Osteoblast (primary cell): ENCODE data around the gene PFKP. TPM values are rescaled to one million over a fixed set of nuclear protein-coding genes. Genes with fewer than 3 reads are reported as not detected.

Source experiments
- DNase-seq: peaks from one replicate; pipeline ENCODE4 v3.0.0; 2011; ENCODE audit warnings: low spot score, mixed read lengths; ENCODE audit not compliant: insufficient read length; ENCODE audit errors: missing footprints
- H2AFZ ChIP-seq: 2 replicates; pipeline ENCODE4 v1.6.0; 2011; ENCODE audit warnings: mild to moderate bottlenecking, low read length
- H3K27ac ChIP-seq: 2 replicates; pipeline ENCODE4 v1.5.1; 2011; ENCODE audit warnings: mild to moderate bottlenecking, low read depth, low read length, moderate library complexity
- H3K27me3 ChIP-seq: 2 replicates; pipeline ENCODE4 v1.6.0; 2012; ENCODE audit warnings: mild to moderate bottlenecking, control low read depth, inconsistent platforms, low read length, moderate library complexity; ENCODE audit not compliant: insufficient read depth
- H3K36me3 ChIP-seq: 2 replicates; pipeline ENCODE4 v1.5.1; 2011; ENCODE audit warnings: mild to moderate bottlenecking, low read length, control low read depth, moderate library complexity; ENCODE audit not compliant: insufficient read depth
- H3K4me1 ChIP-seq: 2 replicates; pipeline ENCODE4 v1.5.1; 2011; ENCODE audit warnings: mild to moderate bottlenecking, low read length, control low read depth, moderate library complexity; ENCODE audit not compliant: insufficient read depth
- H3K4me2 ChIP-seq: 2 replicates; pipeline ENCODE4 v1.6.0; 2011; ENCODE audit warnings: mild to moderate bottlenecking, low read length; ENCODE audit not compliant: insufficient read depth
- H3K4me3 ChIP-seq: fragments of 200-600 bp; sonication (generic); 3 replicates; pipeline ENCODE4 v1.5.1; 2012; ENCODE audit warnings: mild to moderate bottlenecking, low read length, inconsistent platforms; ENCODE audit not compliant: insufficient read depth
- H3K79me2 ChIP-seq: 2 replicates; pipeline ENCODE4 v1.6.0; 2012; ENCODE audit warnings: mild to moderate bottlenecking, low read length, control low read depth, inconsistent platforms; ENCODE audit not compliant: insufficient read depth
- H3K9me3 ChIP-seq: 2 replicates; pipeline ENCODE4 v1.5.1; 2011; ENCODE audit warnings: low read depth, low read length, control low read depth
- H4K20me1 ChIP-seq: 2 replicates; pipeline ENCODE4 v1.6.0; 2012; ENCODE audit warnings: mild to moderate bottlenecking, low read length, control low read depth; ENCODE audit not compliant: insufficient read depth
- total RNA-seq: library from RNA; depleted of rRNA; stranded (reverse); fragments of >200 nt; gene quantifications from 2 replicates; pipeline ENCODE4 v1.2.3, GENCODE V29; 2012
- TF ChIP-seq, protein P1 (sequence below): IDR thresholded peaks from 2 replicates; pipeline ENCODE4 v1.5.1; 2011; ENCODE audit warnings: mild to moderate bottlenecking, low read depth, low read length, moderate library complexity; ENCODE audit errors: extremely low read depth

PFKP gene
- total RNA-seq, 1 donor, result 80.0 TPM

DNA sequence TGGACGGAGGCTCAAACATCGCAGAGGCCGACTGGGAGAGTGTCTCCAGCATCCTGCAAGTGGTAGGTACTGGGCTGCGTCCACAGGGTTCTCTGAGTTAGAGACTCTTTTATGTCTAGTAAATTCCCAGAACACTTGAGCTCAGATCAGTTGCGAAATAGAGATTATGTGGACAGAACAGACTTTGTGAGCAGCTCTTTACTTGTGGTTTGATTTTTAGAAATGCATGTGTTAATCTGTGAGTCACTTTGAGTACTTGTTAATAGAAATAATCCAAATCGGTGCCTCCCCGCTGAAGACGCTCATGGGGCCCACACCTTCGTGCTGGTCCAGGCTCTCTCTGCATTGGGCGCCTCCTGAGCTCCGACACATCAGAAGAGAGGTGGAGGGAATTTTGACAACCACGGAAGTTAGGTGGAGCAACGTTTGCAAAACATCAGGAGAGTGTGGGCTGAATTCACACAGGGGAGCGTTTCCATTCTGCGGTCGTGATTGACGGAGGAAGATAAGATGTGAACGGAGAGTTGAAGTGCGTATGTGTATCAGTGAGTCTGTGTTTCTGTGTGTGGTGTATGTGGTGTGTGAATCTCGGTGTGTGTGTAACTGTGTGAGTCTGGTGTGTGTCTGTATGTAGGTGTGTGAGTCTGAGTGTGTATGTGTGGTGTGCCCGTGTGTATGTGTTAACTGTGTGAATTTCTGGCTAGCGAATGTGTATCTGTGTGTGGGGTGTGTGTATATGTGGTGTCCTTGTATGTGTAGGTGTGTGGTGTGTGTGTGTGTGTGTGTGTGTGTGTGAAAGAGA, 32.1 kb downstream of the PFKP start:
- no peak for DNase-seq
- Histone ChIP-seq H3K27ac (peak overlapping the region; percentile 53), H2AFZ (no peak overlapping the region), H3K4me2 (peak overlapping the region; percentile 8), H3K9me3 (no peaks in the 10 kb centered on the region), H3K36me3 (peaks cover 37% of the 10 kb centered on the region), H3K4me1 (peaks cover 35% of the 10 kb centered on the region), H3K4me3 (no peak overlapping the region), H4K20me1 (no peaks in the 10 kb centered on the region), H3K27me3 (no peaks in the 10 kb centered on the region), H3K79me2 (peaks cover 57% of the 10 kb centered on the region)
- TF ChIP-seq, protein P1, sequence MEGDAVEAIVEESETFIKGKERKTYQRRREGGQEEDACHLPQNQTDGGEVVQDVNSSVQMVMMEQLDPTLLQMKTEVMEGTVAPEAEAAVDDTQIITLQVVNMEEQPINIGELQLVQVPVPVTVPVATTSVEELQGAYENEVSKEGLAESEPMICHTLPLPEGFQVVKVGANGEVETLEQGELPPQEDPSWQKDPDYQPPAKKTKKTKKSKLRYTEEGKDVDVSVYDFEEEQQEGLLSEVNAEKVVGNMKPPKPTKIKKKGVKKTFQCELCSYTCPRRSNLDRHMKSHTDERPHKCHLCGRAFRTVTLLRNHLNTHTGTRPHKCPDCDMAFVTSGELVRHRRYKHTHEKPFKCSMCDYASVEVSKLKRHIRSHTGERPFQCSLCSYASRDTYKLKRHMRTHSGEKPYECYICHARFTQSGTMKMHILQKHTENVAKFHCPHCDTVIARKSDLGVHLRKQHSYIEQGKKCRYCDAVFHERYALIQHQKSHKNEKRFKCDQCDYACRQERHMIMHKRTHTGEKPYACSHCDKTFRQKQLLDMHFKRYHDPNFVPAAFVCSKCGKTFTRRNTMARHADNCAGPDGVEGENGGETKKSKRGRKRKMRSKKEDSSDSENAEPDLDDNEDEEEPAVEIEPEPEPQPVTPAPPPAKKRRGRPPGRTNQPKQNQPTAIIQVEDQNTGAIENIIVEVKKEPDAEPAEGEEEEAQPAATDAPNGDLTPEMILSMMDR, result no peak

DNA sequence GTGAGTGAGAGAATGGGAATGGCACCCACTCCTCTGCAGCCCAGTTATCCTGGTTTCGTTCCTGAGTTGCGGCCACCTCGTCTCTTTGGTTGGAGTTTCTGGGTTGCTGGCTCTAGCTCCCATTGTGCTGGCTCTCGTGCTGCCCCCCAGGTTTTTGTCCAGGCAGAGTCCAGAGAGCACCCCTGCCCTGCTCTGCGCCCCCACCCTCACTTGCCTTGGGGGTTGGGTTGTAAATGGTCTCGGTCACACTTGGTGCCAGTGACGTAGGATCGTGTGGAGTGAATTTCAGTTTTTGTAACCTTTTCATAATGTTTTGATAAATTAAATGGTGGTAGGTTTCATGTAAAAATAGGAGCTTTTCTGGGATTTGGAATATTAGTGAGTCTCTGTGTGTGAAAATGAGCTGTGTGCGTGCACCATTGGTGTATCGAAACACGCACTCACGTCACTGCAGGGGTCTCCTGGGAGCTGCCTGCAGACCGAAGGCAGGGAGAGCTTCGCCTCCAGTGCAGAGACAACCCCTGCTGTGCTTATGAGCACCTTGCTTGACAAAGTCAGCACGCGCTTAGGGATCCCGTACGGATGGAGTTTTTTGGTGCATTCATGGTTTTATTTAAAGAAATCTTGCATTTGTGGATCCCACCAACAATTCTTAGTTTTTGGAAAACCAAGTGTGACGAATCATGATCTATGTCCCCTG, 32.9 kb downstream of the PFKP start:
- H3K27ac ChIP-seq, result peak overlapping the region; percentile 53
- H4K20me1 ChIP-seq, result no peaks in the 10 kb centered on the region
- no peak for DNase-seq
- peaks cover 60% of the 10 kb centered on the region for H3K79me2 ChIP-seq
- peaks cover 28% of the 10 kb centered on the region for H3K4me1 ChIP-seq
- no peak overlapping the region for H2AFZ ChIP-seq
- H3K27me3 ChIP-seq, result no peaks in the 10 kb centered on the region
- TF ChIP-seq, protein P1, result no peak
- H3K36me3 ChIP-seq, result peaks cover 44% of the 10 kb centered on the region
- H3K4me3 ChIP-seq, result no peak overlapping the region
- H3K9me3 ChIP-seq, result no peaks in the 10 kb centered on the region
- no peak overlapping the region for H3K4me2 ChIP-seq

DNA sequence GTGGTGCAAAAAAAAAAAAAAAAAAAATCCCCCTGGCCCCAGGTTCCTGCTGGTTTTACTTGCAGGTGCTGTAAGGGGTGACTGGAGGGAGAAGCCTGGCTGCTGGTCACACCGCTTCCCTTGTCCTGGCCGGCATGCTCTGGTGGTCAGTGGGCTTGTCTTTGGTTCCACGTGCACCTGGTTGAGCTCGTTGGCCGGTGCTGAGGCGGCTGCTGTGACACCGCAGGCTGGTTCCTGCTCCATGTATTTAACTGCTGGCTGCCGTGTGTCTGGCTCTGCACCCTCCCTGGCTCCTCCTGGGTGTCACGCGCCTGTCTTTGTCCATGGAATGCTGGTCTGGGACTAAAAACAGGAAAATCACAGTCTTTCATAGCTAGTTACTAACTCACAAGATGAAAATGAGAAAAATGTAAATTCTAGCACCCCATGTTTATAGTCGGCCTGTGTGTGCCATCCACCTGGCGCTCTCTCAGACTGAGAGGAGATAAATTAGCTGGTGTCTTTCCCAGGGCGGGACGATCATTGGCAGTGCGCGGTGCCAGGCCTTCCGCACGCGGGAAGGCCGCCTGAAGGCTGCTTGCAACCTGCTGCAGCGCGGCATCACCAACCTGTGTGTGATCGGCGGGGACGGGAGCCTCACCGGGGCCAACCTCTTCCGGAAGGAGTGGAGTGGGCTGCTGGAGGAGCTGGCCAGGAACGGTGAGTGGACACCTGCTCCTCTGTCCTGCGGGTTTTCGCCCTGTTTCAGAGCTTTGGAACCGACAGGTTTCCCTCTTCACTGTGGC, 33.7 kb downstream of the PFKP start:
- Histone ChIP-seq H3K4me1 (peaks cover 22% of the 10 kb centered on the region), H2AFZ (no peak overlapping the region), H3K9me3 (no peaks in the 10 kb centered on the region), H3K79me2 (peaks cover 60% of the 10 kb centered on the region), H4K20me1 (no peaks in the 10 kb centered on the region), H3K27ac (no peak overlapping the region), H3K36me3 (peaks cover 51% of the 10 kb centered on the region), H3K4me2 (no peak overlapping the region), H3K27me3 (no peaks in the 10 kb centered on the region), H3K4me3 (no peak overlapping the region)
- DNase-seq, result no peak
- TF ChIP-seq, protein P1, result no peak
